GM19452 (cell line): Measurements from ENCODE around the gene PSPC1.

Experiments used
- ATAC-seq: cut with Tn5 transposase; IDR thresholded peaks from one replicate; pipeline ENCODE4 v1.9.1; 2021; ENCODE audit not compliant: unreplicated experiment

The PSPC1 gene

DNA sequence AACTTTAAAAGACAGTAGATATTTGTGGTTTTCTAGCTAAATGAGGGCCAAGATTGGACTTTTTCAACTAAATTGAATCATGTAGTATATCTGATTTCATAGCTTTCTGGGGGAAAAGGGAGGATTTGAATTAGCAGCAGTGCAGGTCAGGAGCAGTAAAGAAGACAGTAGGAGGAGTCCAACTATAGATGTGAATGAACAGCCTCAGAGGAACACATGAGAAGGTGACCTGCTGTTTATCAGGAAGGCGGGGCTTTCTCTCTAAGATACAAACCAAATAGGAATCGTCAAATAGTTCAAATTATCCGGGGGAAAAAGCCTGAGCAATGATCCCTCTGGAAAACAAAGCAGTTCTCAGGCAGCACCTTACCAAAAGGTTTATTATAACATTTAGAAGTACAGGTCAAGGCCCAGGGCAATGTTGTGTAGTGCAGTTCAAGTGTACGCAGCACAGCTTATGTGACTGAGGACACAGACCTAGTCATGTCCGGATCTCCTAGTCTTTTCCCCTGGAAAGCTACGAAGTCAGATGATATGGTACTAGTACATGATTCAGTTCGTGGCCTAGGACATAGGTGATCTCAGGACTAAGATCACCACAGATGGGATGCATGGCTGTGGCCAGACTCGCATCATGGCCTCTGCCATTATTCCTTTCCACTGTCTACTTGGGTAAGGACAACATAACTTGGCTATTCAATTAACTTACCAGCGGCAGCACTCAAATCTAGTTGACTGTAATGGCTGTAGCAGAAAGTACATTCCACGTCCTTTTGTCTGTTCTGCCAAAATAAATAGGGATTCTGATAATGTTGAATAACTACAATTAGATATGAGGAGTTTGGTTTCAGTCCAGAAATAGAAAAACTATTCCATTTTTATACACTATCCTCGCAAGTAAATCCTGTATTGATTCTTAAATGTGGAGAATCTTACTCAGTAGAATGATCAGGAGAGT is 109.0 kb downstream of the PSPC1 start:
- no peak for ATAC-seq

DNA sequence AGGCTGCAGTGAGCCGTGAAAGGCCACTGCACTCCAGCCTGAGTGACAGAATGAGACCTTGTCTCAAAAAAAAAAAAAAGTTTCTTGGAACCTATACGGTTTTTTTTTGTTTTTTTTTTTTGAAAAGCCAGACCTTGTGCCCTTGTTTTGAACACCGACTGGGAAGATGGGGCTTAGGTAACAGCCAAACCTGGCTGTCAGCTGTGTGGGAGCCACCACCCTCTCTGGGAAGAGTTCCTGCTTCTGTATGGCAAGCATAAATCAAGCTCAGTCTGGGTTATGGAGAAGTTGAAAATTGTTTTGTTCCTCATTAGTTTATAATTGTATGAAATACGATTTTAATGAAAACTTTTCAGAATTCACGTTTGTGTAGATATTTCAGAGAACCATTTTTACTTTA is 109.8 kb downstream of the PSPC1 start:
- no peak for ATAC-seq

DNA sequence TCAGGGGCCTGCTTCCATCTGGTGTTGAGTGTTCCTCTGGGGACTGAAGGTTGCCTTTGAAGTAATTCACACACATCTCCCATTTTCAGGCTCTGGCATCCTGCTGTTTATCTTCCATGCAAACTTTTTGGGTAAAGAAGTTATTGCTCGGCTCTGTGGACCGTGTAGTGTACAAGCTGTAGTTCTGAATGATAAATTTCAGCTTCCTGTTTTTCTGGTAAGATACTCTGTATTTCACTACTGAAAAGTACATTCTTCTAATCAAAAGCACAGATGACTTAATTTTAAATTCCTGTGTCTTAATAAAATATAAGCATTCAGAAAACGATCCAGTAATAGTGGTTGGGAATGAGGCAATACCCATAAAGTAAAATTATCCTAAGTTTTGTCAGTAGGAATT is 112.6 kb downstream of the PSPC1 start:
- ATAC-seq = no peak

DNA sequence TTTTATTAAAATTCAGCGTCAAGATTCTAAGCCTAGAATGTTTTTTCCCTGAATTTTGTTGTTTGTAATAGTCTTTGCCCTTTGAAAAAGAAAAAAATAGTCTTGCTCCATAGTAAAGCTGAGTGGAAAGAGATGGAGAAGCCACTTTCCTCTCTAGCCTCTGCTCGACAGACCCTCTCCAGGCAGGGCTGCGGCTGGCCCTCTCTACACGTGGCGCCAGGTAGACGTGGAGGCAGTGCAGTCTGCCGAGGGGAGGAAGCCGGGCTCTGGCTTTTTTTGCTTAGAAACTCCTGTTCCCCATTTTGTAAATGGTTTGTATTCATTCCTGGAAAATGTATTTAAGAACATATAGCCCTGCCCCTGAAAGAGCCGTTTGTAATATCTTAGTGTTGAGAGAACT is 114.0 kb downstream of the PSPC1 start:
- ATAC-seq = no peak

DNA sequence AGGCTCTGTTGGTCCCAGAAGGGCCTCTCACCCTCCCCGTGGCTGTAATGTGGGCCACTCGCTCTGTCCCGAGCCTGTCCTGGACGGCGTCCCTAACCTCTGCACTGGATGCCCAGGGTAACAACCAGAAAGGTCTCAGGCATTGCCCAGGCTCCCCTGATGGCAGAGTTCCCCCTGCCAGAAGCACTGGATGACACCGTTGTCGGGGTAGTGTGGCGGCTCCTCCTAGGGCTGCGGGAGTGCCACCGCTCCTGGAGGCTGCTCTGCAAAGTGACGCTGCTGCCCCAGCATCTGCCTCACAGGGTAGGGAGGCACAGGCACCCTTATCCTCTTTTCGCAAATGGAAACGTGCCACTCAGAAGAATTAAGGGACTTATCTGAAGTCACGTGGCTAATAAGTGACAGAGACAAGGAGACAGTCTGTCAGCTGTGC is 117.3 kb downstream of the PSPC1 start:
- ATAC-seq = no peak

DNA sequence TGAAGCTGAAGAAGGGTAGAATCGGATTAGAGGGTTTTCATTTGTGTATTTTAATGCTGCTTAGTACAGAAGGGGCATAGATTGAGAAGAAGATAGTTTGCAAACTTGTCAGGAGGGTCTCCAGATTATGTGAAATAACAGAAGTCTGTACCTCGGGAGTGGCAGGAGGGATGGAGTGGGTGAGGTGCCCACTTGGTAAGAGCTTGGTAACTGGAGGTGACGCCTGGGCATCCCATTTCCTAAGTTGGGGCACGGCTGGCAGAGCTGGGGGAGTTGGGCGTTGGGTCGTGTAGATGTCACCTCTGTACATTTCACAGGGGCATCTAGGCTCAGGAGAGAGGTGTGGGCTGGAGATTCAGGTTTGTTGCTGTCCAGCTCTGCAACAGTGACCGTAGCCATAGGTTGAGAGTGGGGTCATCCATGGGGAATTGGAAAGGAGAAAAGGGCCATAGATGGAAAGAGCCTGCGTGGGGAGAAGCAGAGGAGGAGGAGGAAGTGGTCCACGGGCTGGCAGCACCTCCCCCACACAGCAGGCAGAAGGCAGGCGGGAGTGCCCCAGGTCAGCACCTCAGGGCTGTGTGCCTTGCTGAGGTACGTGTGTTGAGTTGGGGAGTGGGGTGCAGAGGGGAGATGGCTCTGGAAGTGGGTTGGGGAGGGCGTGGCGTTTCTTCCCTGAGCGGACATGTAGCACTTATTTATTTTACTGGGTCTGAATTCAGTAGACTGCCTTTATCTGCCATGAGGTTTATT is 118.1 kb downstream of the PSPC1 start:
- ATAC-seq = no peak

DNA sequence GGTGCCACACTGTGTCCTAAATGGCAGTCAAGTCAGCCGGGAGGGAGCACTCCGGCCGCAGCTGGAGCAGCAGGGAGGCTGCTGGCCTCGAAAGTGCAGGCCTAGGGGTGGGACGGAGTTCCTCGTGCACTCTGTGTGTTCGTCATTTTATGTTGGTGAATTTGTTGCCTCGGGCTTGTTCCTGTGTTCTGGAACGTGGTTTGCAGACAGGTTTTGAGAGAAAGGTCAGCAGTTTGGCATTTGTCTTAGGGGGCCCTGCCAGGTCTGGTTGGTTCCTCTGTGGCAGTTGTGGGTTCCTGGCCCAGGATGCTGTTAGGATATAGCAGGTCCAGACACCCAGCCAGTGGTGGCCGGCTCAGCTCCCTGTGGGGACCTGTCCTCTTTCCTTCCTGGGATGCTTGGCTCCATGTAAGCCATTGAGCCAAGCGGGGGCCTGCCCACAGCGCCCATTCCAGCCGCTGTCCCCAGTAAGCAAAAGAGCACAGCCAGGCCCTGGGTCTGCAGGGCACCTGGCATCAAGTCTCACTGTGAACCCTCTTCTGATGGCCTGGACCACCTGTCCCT is 119.2 kb downstream of the PSPC1 start:
- ATAC-seq = no peak

DNA sequence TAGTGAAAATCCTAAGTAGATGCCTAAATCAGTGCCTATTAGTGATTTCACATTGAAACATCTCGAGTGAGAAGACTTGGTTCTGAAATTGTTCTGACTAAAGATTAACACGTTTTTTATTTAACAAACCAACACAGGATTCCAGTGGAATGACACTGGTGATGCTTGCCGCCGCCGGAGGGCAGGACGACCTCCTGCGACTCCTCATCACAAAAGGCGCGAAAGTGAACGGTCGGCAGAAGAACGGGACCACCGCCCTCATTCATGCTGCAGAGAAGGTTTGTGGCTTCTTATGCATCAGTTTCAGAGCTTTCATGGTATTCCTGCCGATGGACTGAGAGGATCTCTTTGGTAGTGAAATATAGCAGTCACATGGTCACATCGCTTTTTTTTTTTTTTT is 121.2 kb downstream of the PSPC1 start:
- ATAC-seq = no peak

DNA sequence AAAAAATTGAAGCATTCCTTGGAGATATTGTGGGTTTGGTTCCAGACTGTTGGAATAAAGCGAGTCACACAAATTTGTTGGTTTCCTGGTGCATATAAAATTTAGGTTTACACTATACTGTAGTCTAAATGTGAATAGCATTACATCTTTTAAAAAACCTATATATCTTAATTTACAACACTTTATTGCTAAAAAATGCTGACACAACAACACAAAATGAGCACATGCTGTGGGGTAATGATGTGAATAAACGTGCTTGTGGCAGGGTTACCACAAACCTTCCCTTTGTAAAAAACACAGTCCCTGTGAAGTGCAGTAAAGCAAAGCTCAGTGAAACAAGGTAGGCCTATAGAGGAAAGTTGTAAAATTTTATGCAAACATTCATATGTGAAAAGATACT is 121.6 kb downstream of the PSPC1 start:
- no peak for ATAC-seq

DNA sequence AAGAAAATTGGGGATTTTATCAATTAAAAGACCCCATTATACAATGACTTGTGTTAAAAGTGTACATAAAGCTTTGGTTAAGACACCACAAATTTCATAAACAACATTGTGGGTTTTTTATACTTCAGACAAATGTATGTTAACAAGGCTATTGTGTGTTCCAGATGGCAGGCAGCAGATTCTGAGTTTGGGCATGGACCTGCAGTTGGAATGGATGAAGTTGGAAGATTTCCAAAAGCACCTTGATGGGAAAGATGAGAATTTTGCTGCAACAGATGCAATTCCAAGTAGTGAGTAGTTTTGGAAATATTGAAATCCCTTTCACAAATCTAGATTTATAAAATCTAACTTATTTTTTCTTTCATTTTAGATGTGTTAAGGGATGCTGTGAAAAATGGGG is 123.9 kb downstream of the PSPC1 start:
- no peak for ATAC-seq

DNA sequence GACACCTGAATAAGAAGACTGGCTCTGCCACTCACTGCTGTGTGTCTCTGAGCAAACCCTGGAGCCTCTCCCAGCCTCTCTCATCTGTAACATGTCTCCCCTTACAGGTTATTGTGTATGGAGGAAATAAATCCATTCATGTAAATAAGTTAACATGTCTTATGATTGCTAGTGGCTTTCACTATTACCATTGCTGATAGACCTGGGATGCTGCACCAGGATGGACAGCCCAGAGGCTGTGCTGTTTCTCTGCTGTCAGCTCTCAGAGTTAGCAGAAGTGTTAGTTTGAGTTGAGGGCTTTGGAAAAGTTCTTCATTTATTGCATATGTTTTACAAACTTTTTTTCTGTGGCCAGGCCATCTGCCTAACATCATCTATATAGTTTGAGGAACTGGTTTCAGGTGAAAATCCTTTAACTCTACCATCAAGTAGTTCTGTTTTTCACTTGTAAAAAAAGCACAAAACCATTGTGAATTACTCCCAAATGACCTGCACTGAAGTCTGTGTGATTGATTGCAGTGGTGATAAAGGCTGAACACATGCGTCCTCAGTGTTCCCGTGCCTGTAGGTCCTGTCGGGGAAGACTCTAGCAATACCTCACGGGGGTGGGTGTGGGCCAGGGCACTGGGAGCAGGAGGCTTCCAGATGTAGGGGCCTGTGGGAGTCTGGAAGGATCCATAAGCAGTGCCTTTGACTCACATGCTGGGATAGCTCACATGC is 124.7 kb downstream of the PSPC1 start:
- ATAC-seq = no peak
